Measurements from ENCODE around the gene SSBP3. TPM values are rescaled to one million over a fixed set of nuclear protein-coding genes. Genes with fewer than 3 reads are reported as not detected.

Gene SSBP3
- total and polyA plus RNA-seq, 2 experiments from 2014 or later: 47.4 to 68.6 TPM

DNA sequence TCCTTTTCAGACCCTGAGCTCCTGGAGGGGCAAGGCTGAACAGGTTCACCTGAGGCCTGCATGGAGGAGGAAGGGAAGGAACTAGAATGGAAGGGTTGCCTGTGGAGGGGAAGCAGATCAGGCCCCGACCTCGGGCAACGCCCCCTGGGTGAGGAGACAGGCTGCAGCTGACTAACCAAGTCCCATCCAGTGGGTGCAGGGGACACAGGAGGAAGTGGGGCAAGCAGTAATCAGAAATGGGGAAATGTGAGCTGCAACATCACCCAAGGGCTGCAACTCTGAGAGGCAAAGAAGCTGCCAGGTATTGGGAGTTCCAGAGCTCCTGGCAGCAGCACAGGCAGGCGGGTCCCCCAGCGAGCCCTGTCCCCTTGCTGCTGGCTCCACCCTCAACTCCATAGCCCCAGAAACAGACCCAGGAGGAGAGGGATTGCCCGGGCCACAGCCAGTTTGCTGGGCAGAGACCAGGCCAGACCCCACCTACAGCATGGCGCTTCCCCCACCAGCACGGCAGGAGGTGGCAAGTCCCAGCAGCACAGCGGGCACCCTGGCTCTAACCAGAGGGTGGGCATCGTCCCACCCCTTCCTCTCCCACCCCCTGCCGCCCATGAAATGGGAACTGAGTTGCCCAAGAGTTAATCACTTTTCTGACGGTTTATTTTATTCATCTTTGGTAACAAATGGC is 167.7 kb downstream of the SSBP3 start (continued):
- TF ChIP-seq CTCF (conservative IDR thresholded peaks at IDR 0.05; ENCODE audit: low read depth in 2 of 2) (no peak), ZNF114 (CRISPR knock-in tag; IDR thresholded peaks at IDR 0.05) (no peak), ETS1 (IDR thresholded peaks at IDR 0.05) (no peak), STAT1 (IDR thresholded peaks at IDR 0.05; ENCODE audit: unreplicated experiment) (no peak), EZH2 (IDR thresholded peaks at IDR 0.05; ENCODE audit: low read depth, unreplicated experiment) (no peak), EZH2phosphoT487 (IDR thresholded peaks at IDR 0.05; ENCODE audit: unreplicated experiment) (no peak), CREB1 (CRISPR knock-in tag; IDR thresholded peaks at IDR 0.05; ENCODE audit: low read depth) (no peak)
- TF ChIP-seq, protein P1, sequence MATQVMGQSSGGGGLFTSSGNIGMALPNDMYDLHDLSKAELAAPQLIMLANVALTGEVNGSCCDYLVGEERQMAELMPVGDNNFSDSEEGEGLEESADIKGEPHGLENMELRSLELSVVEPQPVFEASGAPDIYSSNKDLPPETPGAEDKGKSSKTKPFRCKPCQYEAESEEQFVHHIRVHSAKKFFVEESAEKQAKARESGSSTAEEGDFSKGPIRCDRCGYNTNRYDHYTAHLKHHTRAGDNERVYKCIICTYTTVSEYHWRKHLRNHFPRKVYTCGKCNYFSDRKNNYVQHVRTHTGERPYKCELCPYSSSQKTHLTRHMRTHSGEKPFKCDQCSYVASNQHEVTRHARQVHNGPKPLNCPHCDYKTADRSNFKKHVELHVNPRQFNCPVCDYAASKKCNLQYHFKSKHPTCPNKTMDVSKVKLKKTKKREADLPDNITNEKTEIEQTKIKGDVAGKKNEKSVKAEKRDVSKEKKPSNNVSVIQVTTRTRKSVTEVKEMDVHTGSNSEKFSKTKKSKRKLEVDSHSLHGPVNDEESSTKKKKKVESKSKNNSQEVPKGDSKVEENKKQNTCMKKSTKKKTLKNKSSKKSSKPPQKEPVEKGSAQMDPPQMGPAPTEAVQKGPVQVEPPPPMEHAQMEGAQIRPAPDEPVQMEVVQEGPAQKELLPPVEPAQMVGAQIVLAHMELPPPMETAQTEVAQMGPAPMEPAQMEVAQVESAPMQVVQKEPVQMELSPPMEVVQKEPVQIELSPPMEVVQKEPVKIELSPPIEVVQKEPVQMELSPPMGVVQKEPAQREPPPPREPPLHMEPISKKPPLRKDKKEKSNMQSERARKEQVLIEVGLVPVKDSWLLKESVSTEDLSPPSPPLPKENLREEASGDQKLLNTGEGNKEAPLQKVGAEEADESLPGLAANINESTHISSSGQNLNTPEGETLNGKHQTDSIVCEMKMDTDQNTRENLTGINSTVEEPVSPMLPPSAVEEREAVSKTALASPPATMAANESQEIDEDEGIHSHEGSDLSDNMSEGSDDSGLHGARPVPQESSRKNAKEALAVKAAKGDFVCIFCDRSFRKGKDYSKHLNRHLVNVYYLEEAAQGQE (IDR thresholded peaks at IDR 0.05; ENCODE audit: unreplicated experiment): no peak

DNA sequence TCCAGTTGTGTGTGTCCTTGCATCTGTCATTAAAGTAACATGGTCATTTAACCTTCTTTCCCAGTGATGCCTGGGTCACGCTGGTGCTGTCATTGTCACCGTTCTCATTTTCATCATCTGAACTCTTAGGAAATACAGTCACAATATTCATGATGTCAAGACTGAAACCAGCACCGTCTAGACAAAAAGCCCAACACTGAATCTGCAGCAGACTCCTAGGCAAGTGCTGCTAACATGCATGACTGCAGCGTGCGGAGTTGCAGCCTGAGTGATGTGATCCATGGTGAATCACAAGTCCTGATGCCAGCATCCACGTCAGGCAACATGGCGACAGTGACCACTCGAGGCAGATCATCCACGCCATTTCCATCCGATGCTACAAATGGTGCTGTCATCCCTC is 168.6 kb downstream of the SSBP3 start:
- H3K4me1 Mint-ChIP-seq: no peaks in the 10 kb centered on the region
- Histone ChIP-seq H3F3A (replicated peaks; ENCODE audit: low read depth) (0 out of 2 replicates have a peak, but pooled peaks cover 6% of the 10 kb centered on the region), H3K27me3 (ENCODE audit: insufficient read depth) (no peaks in the 10 kb centered on the region), H3K4me3 (no peak overlapping the region), H2AFZ (no peak overlapping the region), H3K79me2 (replicated peaks; ENCODE audit: insufficient read depth) (no peaks in the 10 kb centered on the region), H3K4me2 (no peak overlapping the region), H3K36me3 (ENCODE audit: insufficient read depth) (peaks cover 9% of the 10 kb centered on the region), H4K20me1 (replicated peaks; ENCODE audit: insufficient read depth) (no peaks in the 10 kb centered on the region; the same call in 1 of the 2 replicates), H3K9me2 (ENCODE audit: insufficient read depth) (no peaks in the 10 kb centered on the region), H3K27ac (ENCODE audit: low read depth) (no peak overlapping the region), H3K4me1 (ENCODE audit: insufficient read depth) (no peaks in the 10 kb centered on the region)
- H3K27me3 Mint-ChIP-seq (ENCODE audit: insufficient read depth, low read depth, poor library complexity): peaks cover 6% of the 10 kb centered on the region
- H3K36me3 Mint-ChIP-seq (ENCODE audit: low read depth): peaks cover 69% of the 10 kb centered on the region
- DNase-seq (ENCODE audit: low spot score) (no peak), ATAC-seq (no peak)
- H3K4me3 Mint-ChIP-seq: no peak overlapping the region
- H3K27ac Mint-ChIP-seq: no peak overlapping the region
- peaks cover 12% of the 10 kb centered on the region for H3K9me3 Mint-ChIP-seq
- TF ChIP-seq EZH2phosphoT487 (IDR thresholded peaks at IDR 0.05; ENCODE audit: unreplicated experiment) (no peak), NANOG (IDR thresholded peaks at IDR 0.05; ENCODE audit: borderline replicate concordance) (no peak), CREB1 (CRISPR knock-in tag; IDR thresholded peaks at IDR 0.05; ENCODE audit: low read depth) (no peak), ZNF331 (CRISPR knock-in tag; IDR thresholded peaks at IDR 0.05; ENCODE audit: low read depth) (no peak), STAT1 (IDR thresholded peaks at IDR 0.05; ENCODE audit: unreplicated experiment) (no peak), CTCF (conservative IDR thresholded peaks at IDR 0.05; ENCODE audit: low read depth in 2 of 2) (no peak)
